HG03521 (cell line): ENCODE measurements around the gene DHRS13.
"Not testable (repeated sequence)": the region's sequence is repeated elsewhere in the genome, so short reads cannot be mapped to it uniquely, and the experiment has no call there.

Source experiments
- ATAC-seq: cut with Tn5 transposase; IDR thresholded peaks from one replicate; pipeline ENCODE4 v1.9.1; 2021; ENCODE audit warnings: mild to moderate bottlenecking, moderate library complexity; ENCODE audit not compliant: unreplicated experiment

The DHRS13 gene

GRCh38 chr17:28861393-28862203 is 41.3 kb downstream of the DHRS13 start:
- no peak for ATAC-seq

DNA sequence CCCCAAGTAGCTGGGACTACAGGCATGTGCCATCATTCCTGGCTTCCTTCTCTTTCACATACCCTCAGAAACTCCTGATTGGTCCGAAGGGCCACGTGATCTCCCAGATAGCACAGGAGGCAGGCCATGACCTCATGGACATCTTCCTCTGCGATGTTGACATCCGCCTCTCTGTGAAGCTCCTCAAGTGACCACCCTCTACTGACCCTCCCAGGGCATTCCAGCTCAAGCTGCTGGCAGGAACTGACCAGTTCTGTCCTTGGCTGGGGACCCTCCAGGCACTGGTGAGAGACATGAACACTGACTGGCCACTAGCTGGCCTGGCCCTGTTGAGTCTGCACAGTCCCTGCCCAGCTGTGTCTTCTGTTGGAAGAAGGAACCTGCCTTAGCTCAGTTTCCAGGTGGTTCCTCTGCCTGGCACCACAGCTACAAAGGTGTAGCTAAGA is 42.5 kb downstream of the DHRS13 start:
- no peak for ATAC-seq

DNA sequence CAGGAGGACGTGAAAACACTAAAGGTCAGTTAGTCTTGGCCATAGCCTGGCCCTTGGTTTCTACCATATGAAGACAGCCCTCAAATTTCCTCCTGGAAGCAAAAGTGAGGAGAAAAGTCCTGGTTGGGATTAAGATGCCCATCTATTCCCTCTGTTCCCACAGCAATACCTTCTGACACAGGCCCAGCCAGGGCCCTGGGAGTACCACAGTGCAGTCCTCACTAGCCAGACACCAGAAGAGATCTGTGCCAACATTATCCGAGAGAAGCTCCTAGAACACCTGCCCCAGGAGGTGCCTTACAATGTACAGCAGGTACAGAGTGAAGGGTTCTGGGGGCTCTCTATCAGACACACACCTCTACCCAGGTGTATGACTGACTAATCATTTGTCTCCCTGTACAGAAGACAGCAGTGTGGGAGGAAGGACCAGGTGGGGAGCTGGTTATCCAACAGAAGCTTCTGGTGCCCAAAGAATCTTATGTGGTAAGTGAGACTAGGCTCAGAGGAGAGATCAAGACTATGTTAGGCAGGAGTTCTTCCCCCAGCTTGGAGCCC is 44.0 kb downstream of the DHRS13 start:
- no peak for ATAC-seq

GRCh38 chr17:28857905-28858800 is 44.7 kb downstream of the DHRS13 start:
- no peak for ATAC-seq

DNA sequence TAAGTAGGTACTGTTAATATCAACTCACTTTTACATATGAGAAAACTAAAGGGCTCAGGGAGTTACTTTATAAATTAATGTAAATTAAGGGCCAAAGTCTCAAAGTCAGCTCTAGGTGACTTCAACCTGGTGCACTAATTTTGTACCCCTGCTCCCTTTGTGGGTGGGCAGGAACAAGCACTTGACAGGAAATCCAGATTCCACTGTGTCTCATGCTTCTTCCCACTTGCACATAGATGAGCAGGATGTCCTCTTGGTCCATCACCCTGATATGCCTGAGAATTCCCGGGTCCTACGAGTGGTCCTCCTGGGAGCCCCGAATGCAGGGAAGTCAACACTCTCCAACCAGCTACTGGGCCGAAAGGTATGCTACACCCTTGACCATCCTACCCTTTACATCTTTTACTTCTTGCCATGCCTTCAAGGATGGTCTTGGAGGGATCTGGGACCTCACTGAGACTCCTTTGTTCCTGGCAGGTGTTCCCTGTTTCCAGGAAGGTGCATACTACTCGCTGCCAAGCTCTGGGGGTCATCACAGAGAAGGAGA is 46.8 kb downstream of the DHRS13 start:
- ATAC-seq, result no peak

GRCh38 chr17:28855336-28855679 is 47.6 kb downstream of the DHRS13 start:
- no peak for ATAC-seq

- peak; percentile 89 for ATAC-seq
Observed at GRCh38 chr17:28854457-28855335, 48.2 kb downstream of the DHRS13 start, which contains the start of gene ERAL1. TSS of gene ERAL1 (plus strand) at chr17:28855016. CDS start at chr17:28855035, 19 bp downstream.

GRCh38 chr17:28853295-28853694 is 49.6 kb downstream of the DHRS13 start:
- ATAC-seq, result no peak

DNA sequence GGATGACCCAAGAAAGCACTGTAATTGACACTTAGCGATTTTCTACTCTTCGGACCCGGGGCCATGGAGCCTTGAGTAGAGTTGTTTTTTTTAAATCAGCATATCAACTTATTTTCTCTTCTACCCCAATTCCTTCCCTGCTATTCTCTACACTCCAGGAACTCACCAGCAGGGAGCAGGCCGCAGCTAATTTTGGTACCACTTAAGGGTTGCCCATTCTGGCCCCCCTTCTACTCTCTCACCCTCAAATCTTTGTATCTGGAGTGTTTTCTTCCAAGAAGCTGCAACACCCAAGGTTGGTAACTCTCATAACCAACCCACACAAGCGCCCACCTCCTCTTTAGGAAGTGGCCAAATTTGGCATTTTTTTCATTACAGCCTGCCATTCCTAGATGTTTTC is 53.6 kb downstream of the DHRS13 start:
- ATAC-seq, result no peak

- ATAC-seq, result not testable (repeated sequence)
Observed at GRCh38 chr17:28848667-28849066, 54.2 kb downstream of the DHRS13 start.
